Endothelial cell of umbilical vein (primary cell): ENCODE measurements around the gene SCYGR4. TPM values are rescaled to one million over a fixed set of nuclear protein-coding genes. Genes with fewer than 3 reads are reported as not detected.

ENCODE experiments used
- BruUV-seq: library from RNA; stranded (reverse); fragments of 400-500 nt; replicated peaks from 2 replicates; lab custom pipeline; 2021; lab: Mats Ljungman, UMichigan
- CTCF ChIA-PET: fragments of 300-600, 350-600 bp; sonication (Branson Sonifier 250); formaldehyde crosslinking; loops from one replicate; lab custom pipeline; 2021; ENCODE audit warnings: antibody characterized with exemption, inconsistent platforms; lab: Charles Lee
- POLR2A ChIA-PET: fragments of 300-600, 350-600 bp; sonication (Branson Sonifier 250); formaldehyde crosslinking; loops from one replicate; lab custom pipeline; 2021; ENCODE audit warnings: antibody characterized with exemption, inconsistent platforms; lab: Charles Lee
- DNase-seq: peaks from one replicate; pipeline ENCODE4 v3.0.0-alpha.2; 2011; ENCODE audit warnings: low read depth, low spot score
- FAIRE-seq: peaks from 2 replicates; lab custom pipeline; 2011; peaks lifted over from hg19 to GRCh38; lab: Jason Lieb, UNC
- H2AFZ ChIP-seq: 2 replicates; pipeline ENCODE4 v1.6.0; 2012; ENCODE audit warnings: low read depth, low read length, control low read depth, inconsistent platforms
- H3K27ac ChIP-seq: 2 replicates; pipeline ENCODE4 v1.5.1; 2011; ENCODE audit warnings: low read depth, mild to moderate bottlenecking, control low read depth, low read length, moderate library complexity; ENCODE audit not compliant: insufficient read depth
- H3K27me3 ChIP-seq, 2 experiments: 2 replicates each; pipeline versions ENCODE4 v1.6.0 to v1.6.1; 2011; ENCODE audit warnings: low read length in 2 of 2, mixed read lengths in 1 of 2; ENCODE audit not compliant: control insufficient read depth in 2 of 2, insufficient read depth in 2 of 2
- H3K36me3 ChIP-seq, 2 experiments: 2 replicates in 1 of 2; 3 replicates in 1 of 2; pipeline ENCODE4 v1.5.1; 2011; ENCODE audit warnings: low read length in 2 of 2, mild to moderate bottlenecking in 1 of 2, moderate library complexity in 1 of 2; ENCODE audit not compliant: control insufficient read depth in 2 of 2, insufficient read depth in 2 of 2; ENCODE audit errors: extremely low read depth in 1 of 2
- H3K4me1 ChIP-seq: 3 replicates; pipeline ENCODE4 v1.5.1; 2011; ENCODE audit warnings: mild to moderate bottlenecking, low read length; ENCODE audit not compliant: control insufficient read depth, insufficient read depth; ENCODE audit errors: extremely low read depth
- H3K4me2 ChIP-seq: 2 replicates; pipeline ENCODE4 v1.6.1; 2011; ENCODE audit warnings: low read length, control low read depth, mixed read lengths; ENCODE audit not compliant: insufficient read depth
- H3K4me3 ChIP-seq, 3 experiments: fragments of 200-600 bp in 1 of 3; sonication (generic), shearing (Covaris generic) in 1 of 3; replicated peaks in 1 of 3; 2 replicates each; pipeline ENCODE4 v1.5.1; 2011 to 2016; ENCODE audit warnings: control low read depth in 3 of 3, low read length in 3 of 3, mild to moderate bottlenecking in 2 of 3, inconsistent platforms in 1 of 3, low read depth in 1 of 3, moderate library complexity in 1 of 3; ENCODE audit not compliant: insufficient read depth in 1 of 3
- H3K79me2 ChIP-seq: 2 replicates; pipeline ENCODE4 v1.6.0; 2012; ENCODE audit warnings: low read length, inconsistent platforms; ENCODE audit not compliant: control insufficient read depth, insufficient read depth
- H3K9ac ChIP-seq: replicated peaks from 2 replicates; pipeline ENCODE3; 2011; ENCODE audit warnings: low read length, control low read depth; ENCODE audit not compliant: insufficient read depth; ENCODE audit errors: extremely low read depth
- H3K9me1 ChIP-seq: replicated peaks from 3 replicates; pipeline ENCODE4 v1.6.0; 2011; ENCODE audit warnings: mild to moderate bottlenecking, low read length; ENCODE audit not compliant: control insufficient read depth, insufficient read depth; ENCODE audit errors: extremely low read depth
- H3K9me3 ChIP-seq: replicated peaks from 2 replicates; pipeline ENCODE4 v1.5.1; 2012; ENCODE audit warnings: low read length, inconsistent platforms; ENCODE audit not compliant: control insufficient read depth, insufficient read depth
- H4K20me1 ChIP-seq: replicated peaks from 2 replicates; pipeline ENCODE3; 2011; ENCODE audit warnings: mild to moderate bottlenecking, low read length; ENCODE audit not compliant: control insufficient read depth, insufficient read depth; ENCODE audit errors: extremely low read depth
- EZH2 ChIP-seq: IDR thresholded peaks from 2 replicates; pipeline ENCODE4 v1.6.1; 2012; ENCODE audit warnings: borderline replicate concordance, low read depth, mild to moderate bottlenecking, moderate library complexity, low read length, inconsistent platforms; ENCODE audit not compliant: severe bottlenecking
- FOS ChIP-seq: IDR thresholded peaks from 2 replicates; pipeline ENCODE4 v1.6.1; 2011; ENCODE audit warnings: mild to moderate bottlenecking, low read length, moderate library complexity, borderline replicate concordance; ENCODE audit not compliant: insufficient read depth
- GATA2 ChIP-seq: IDR thresholded peaks from 2 replicates; pipeline ENCODE4 v1.7.0; 2011; ENCODE audit warnings: low read depth, mild to moderate bottlenecking, moderate library complexity, mixed read lengths, low read length; ENCODE audit not compliant: insufficient read length, insufficient read depth
- JUN ChIP-seq: IDR thresholded peaks from 2 replicates; pipeline ENCODE4 v1.6.1; 2011; ENCODE audit warnings: borderline replicate concordance, low read depth; ENCODE audit not compliant: insufficient read length, insufficient read depth
- MYC ChIP-seq: IDR thresholded peaks from one replicate; pipeline ENCODE4 v1.6.1; 2011; ENCODE audit warnings: mild to moderate bottlenecking, low read depth, low read length
- POLR2A ChIP-seq: IDR thresholded peaks from 2 replicates; pipeline ENCODE4 v1.6.1; 2012; ENCODE audit warnings: low read depth, mild to moderate bottlenecking, control low read depth, low read length
- POLR2AphosphoS5 ChIP-seq: IDR thresholded peaks from 2 replicates; pipeline ENCODE4 v1.6.1; 2012; ENCODE audit warnings: low read depth, mild to moderate bottlenecking, control low read depth, low read length, moderate library complexity; ENCODE audit not compliant: insufficient read depth
- dilution Hi-C: fragments of 300-500 bp; cut with MboI; formaldehyde crosslinking; loops from one replicate; pipeline ENCODE4 v1.15.0; 2019; ENCODE audit warnings: low sequenced_read_pairs; ENCODE audit not compliant: extremely low pct_ligation_motif_present
- intact Hi-C: fragments of 100-400 bp; cut with micrococcal nuclease; formaldehyde crosslinking; loops from one replicate; pipeline ENCODE4 v1.10.0; 2022
- polyA plus RNA-seq, 4 experiments: library from polyadenylated mRNA; depleted of rRNA in 3 of 4; stranded (reverse) in 3 of 4; unstranded in 1 of 4; fragments of >200 nt; gene quantifications; 2 replicates each; pipeline versions ENCODE4 v1.2.1 to v1.2.3, GENCODE V29; 2011 to 2012; ENCODE audit warnings: missing spikeins in 1 of 4
- total RNA-seq: library from RNA; stranded (reverse); gene quantifications from 2 replicates; pipeline ENCODE4 v1.2.3, GENCODE V29; 2021
- TF ChIP-seq, protein P1 (sequence below), 2 donors: IDR thresholded peaks; 1 replicate in 1 of 2; 2 replicates in 1 of 2; pipeline ENCODE4 v1.5.1; 2011; ENCODE audit warnings: low read length in 2 of 2, mild to moderate bottlenecking in 2 of 2, moderate library complexity in 2 of 2, control low read depth in 1 of 2, inconsistent platforms in 1 of 2, low read depth in 1 of 2; ENCODE audit not compliant: insufficient read depth in 1 of 2; ENCODE audit errors: extremely low read depth in 1 of 2
- TF ChIP-seq, protein P2 (sequence below): IDR thresholded peaks from 2 replicates; pipeline ENCODE4 v1.6.1; 2011; ENCODE audit not compliant: insufficient read depth, insufficient read length

The SCYGR4 gene
- total and polyA plus RNA-seq, 2 donors (not counting 3 experiments of a cell fraction or from before 2014, with no cell fraction given): not detected

DNA sequence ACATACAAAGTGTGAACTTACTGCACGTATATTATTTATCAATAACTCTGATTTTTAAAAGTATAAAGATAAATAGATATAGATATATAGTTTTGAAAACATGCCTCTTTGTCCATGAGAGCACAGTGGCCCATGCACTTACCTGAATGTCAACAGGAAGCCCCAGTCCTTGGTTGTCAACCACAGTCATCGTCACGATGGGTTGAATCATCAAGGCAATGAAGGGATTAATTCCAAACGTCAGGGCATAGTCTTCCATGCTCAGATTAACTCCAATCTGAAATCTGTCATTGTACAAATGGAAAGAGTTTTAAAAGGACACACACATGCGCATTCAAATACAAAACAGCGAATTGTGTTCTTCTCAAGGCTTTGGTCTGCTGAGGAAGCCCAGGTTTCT, 15.5 kb downstream of the SCYGR4 start:
- Histone ChIP-seq H3K9me1 (no peaks in the 10 kb centered on the region), H3K4me1 (no peaks in the 10 kb centered on the region), H3K9me3 (no peaks in the 10 kb centered on the region), H3K4me3 (no peak overlapping the region), H3K36me3 (no peaks in the 10 kb centered on the region), H2AFZ (no peak overlapping the region), H3K27ac (no peak overlapping the region), H3K27me3 (peaks cover under 1 to 2% of the 10 kb centered on the region in 2 experiments), H3K4me2 (no peak overlapping the region), H4K20me1 (no peaks in the 10 kb centered on the region), H3K79me2 (no peaks in the 10 kb centered on the region), H3K9ac (no peak overlapping the region)
- dilution Hi-C loops: no loop called here
- intact Hi-C loops: no loop called here
- ChIA-PET POLR2A (no interaction called here), CTCF (interaction anchor here (0.9 kb wide), 1 partner anchor 226 kb away, joined by 3 read pairs; no protein-coding TSS in a partner anchor)
- no peak for TF ChIP-seq GATA2
- TF ChIP-seq POLR2A: no peak
- TF ChIP-seq, protein P1, sequence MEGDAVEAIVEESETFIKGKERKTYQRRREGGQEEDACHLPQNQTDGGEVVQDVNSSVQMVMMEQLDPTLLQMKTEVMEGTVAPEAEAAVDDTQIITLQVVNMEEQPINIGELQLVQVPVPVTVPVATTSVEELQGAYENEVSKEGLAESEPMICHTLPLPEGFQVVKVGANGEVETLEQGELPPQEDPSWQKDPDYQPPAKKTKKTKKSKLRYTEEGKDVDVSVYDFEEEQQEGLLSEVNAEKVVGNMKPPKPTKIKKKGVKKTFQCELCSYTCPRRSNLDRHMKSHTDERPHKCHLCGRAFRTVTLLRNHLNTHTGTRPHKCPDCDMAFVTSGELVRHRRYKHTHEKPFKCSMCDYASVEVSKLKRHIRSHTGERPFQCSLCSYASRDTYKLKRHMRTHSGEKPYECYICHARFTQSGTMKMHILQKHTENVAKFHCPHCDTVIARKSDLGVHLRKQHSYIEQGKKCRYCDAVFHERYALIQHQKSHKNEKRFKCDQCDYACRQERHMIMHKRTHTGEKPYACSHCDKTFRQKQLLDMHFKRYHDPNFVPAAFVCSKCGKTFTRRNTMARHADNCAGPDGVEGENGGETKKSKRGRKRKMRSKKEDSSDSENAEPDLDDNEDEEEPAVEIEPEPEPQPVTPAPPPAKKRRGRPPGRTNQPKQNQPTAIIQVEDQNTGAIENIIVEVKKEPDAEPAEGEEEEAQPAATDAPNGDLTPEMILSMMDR (IDR thresholded peaks at IDR 0.05; ENCODE audit: extremely low read depth in 1 of 2, insufficient read depth in 1 of 2, low read depth in 1 of 2, low read length in 2 of 2): no peak
- TF ChIP-seq JUN: no peak
- no peak for TF ChIP-seq POLR2AphosphoS5
- TF ChIP-seq, protein P2, sequence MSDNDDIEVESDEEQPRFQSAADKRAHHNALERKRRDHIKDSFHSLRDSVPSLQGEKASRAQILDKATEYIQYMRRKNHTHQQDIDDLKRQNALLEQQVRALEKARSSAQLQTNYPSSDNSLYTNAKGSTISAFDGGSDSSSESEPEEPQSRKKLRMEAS: no peak
- TF ChIP-seq EZH2: no peak
- no peak for TF ChIP-seq FOS
- no peak for TF ChIP-seq MYC
- DNase-seq (no peak), FAIRE-seq (no peak)
- BruUV-seq: no TSS peak
